Epidermal melanocyte (primary cell): Measurements from ENCODE around the gene CCDC78.

ENCODE experiments used
- DNase-seq: peaks from one replicate; pipeline ENCODE4 v3.0.0; 2011; ENCODE audit warnings: low spot score; ENCODE audit not compliant: insufficient read length

Gene CCDC78

GRCh38 chr16:725041-725376 is 1.2 kb downstream of the CCDC78 start:
- no peak for DNase-seq

- DNase-seq, result no peak
Observed at GRCh38 chr16:724188-725040, 1.8 kb downstream of the CCDC78 start.

- DNase-seq, result no peak
Observed at GRCh38 chr16:723695-724094, 2.5 kb downstream of the CCDC78 start.

- no peak for DNase-seq
Observed at GRCh38 chr16:722835-723633, 3.2 kb downstream of the CCDC78 start.

- no peak for DNase-seq
Observed at GRCh38 chr16:721765-722540, 4.3 kb downstream of the CCDC78 start.

GRCh38 chr16:720990-721764 is 5.1 kb downstream of the CCDC78 start, which contains the start of gene ANTKMT:
ANTKMT (plus strand) TSS chr16:721146; CDS start chr16:721275, 129 bp downstream.
- DNase-seq, result peak; percentile 92

GRCh38 chr16:720447-720989 is 5.7 kb downstream of the CCDC78 start:
- DNase-seq, result peak; percentile 89

- DNase-seq, result no peak
Observed at GRCh38 chr16:719815-720446, 6.3 kb downstream of the CCDC78 start.

GRCh38 chr16:718922-719321 is 7.3 kb downstream of the CCDC78 start:
- DNase-seq, result no peak

GRCh38 chr16:718389-718788 is 7.9 kb downstream of the CCDC78 start:
- no peak for DNase-seq

GRCh38 chr16:717450-718245 is 8.6 kb downstream of the CCDC78 start:
- DNase-seq, result no peak

- DNase-seq, result no peak
Observed at GRCh38 chr16:716768-717325, 9.4 kb downstream of the CCDC78 start.

GRCh38 chr16:716200-716568 is 10.1 kb downstream of the CCDC78 start:
- peak; percentile 91 for DNase-seq

- no peak for DNase-seq
Observed at GRCh38 chr16:715477-716199, 10.6 kb downstream of the CCDC78 start.

- DNase-seq, result peak; percentile 98
Observed at GRCh38 chr16:714558-715476, 11.4 kb downstream of the CCDC78 start, which contains the start of gene METRN. METRN (plus strand) TSS chr16:715118; CDS start chr16:715290, 172 bp downstream.

GRCh38 chr16:714079-714478 is 12.2 kb downstream of the CCDC78 start:
- no peak for DNase-seq

GRCh38 chr16:712740-713250 is 13.4 kb downstream of the CCDC78 start:
- DNase-seq, result peak; percentile 63
